HCT116 (cell line): ENCODE measurements around the gene SMCO4. TPM values are rescaled to one million over a fixed set of nuclear protein-coding genes. Genes with fewer than 3 reads are reported as not detected.

ENCODE experiments used
- ATAC-seq: fragments of 200-7000 bp; cut with Tn5 transposase; 2 replicates; pipeline ENCODE4 v1.9.1; 2020; ENCODE audit warnings: mild to moderate bottlenecking, moderate library complexity
- BruUV-seq: library from RNA; stranded (reverse); fragments of 400-500 nt; replicated peaks from 2 replicates; lab custom pipeline; 2021; lab: Mats Ljungman, UMichigan
- CTCF ChIA-PET: fragments of 300-600 bp; sonication (Branson Sonifier 250); formaldehyde crosslinking; loops from one replicate; lab custom pipeline; 2021; ENCODE audit warnings: antibody characterized with exemption; lab: Charles Lee
- POLR2A ChIA-PET: fragments of 300-600, 350-600 bp; sonication (Branson Sonifier 250); formaldehyde crosslinking; loops from one replicate; lab custom pipeline; 2021; ENCODE audit warnings: antibody characterized with exemption; lab: Charles Lee
- RAD21 ChIA-PET, 2 experiments: fragments of 300-600 bp; sonication (Branson Sonifier 250); formaldehyde crosslinking; loops; one replicate each; lab custom pipeline; 2023; ENCODE audit warnings: low total read pairs in 2 of 2; ENCODE audit not compliant: uncharacterized antibody in 2 of 2, unreplicated experiment in 2 of 2, low non-redundant PET in 1 of 2; lab: Charles Lee
- DNase-seq: peaks from one replicate; pipeline ENCODE4 v3.0.0-alpha.2; 2010; ENCODE audit warnings: low read depth, low spot score
- H2AFZ ChIP-seq: fragments of 200-600 bp; shearing (Covaris generic), sonication (generic); 2 replicates; pipeline ENCODE4 v1.6.1; 2017; ENCODE audit warnings: low read depth, mixed run types, mixed read lengths, antibody characterized with exemption, low read length; ENCODE audit not compliant: poor library complexity, severe bottlenecking
- H3K27ac ChIP-seq: 2 replicates; pipeline ENCODE4 v1.5.1; 2012; ENCODE audit warnings: low read depth, low read length
- H3K27me3 ChIP-seq: fragments of 200-600 bp; sonication (generic); 2 replicates; pipeline ENCODE4 v1.6.1; 2016; ENCODE audit warnings: mixed run types, low read length, mixed read lengths; ENCODE audit not compliant: insufficient read depth
- H3K36me3 ChIP-seq, 2 experiments: fragments of 200-500 bp in 1 of 2; fragments of 200-600 bp in 1 of 2; sonication (Bioruptor generic) in 1 of 2; sonication (generic) in 1 of 2; 2 replicates each; pipeline versions ENCODE4 v1.5.1 to v1.6.1; 2014 to 2016; ENCODE audit warnings: low read length in 2 of 2, inconsistent platforms in 1 of 2, mixed read lengths in 1 of 2, mixed run types in 1 of 2; ENCODE audit not compliant: insufficient read depth in 2 of 2, control insufficient read depth in 1 of 2
- H3K4me1 ChIP-seq, 2 experiments: fragments of 200-600 bp in 1 of 2; sonication (generic) in 1 of 2; 2 replicates each; pipeline versions ENCODE4 v1.5.1 to v1.6.1; 2012 to 2017; ENCODE audit warnings: low read length in 2 of 2, inconsistent platforms in 1 of 2, mild to moderate bottlenecking in 1 of 2, mixed read lengths in 1 of 2, mixed run types in 1 of 2, moderate library complexity in 1 of 2; ENCODE audit not compliant: insufficient read depth in 2 of 2, control insufficient read depth in 1 of 2
- H3K4me2 ChIP-seq: fragments of 200-600 bp; sonication (generic); 2 replicates; pipeline ENCODE4 v1.6.1; 2017; ENCODE audit warnings: mixed run types, low read length, mixed read lengths
- H3K4me3 ChIP-seq, 2 experiments: fragments of 200-600 bp in 1 of 2; sonication (generic) in 1 of 2; replicated peaks in 1 of 2; 2 replicates each; pipeline ENCODE4 v1.5.1; 2011 to 2016; ENCODE audit warnings: low read length in 2 of 2, control low read depth in 1 of 2, low read depth in 1 of 2, mild to moderate bottlenecking in 1 of 2, mixed read lengths in 1 of 2, mixed run types in 1 of 2
- H3K79me2 ChIP-seq: fragments of 200-600 bp; sonication (generic); 2 replicates; pipeline ENCODE4 v1.6.1; 2017; ENCODE audit warnings: mild to moderate bottlenecking, mixed run types, low read length, moderate library complexity, mixed read lengths; ENCODE audit not compliant: insufficient read depth
- H3K9ac ChIP-seq: fragments of 200-600 bp; sonication (generic); 2 replicates; pipeline ENCODE4 v1.6.1; 2016; ENCODE audit warnings: low read length, mixed read lengths
- H3K9me2 ChIP-seq: fragments of 200-600 bp; sonication (generic), shearing (Covaris generic); 2 replicates; pipeline ENCODE4 v1.6.1; 2017; ENCODE audit warnings: mixed run types, mild to moderate bottlenecking, moderate library complexity; ENCODE audit not compliant: insufficient read depth
- H3K9me3 ChIP-seq, 2 experiments: fragments of 200-500 bp in 1 of 2; fragments of 200-600 bp in 1 of 2; sonication (Bioruptor generic) in 1 of 2; sonication (generic) in 1 of 2; 2 replicates each; pipeline ENCODE4 v1.6.1; 2014 to 2017; ENCODE audit warnings: low read length in 2 of 2, mixed read lengths in 2 of 2, inconsistent platforms in 1 of 2, low read depth in 1 of 2, mild to moderate bottlenecking in 1 of 2, mixed run types in 1 of 2, moderate library complexity in 1 of 2; ENCODE audit not compliant: control insufficient read depth in 1 of 2, insufficient read depth in 1 of 2
- H4K20me1 ChIP-seq: fragments of 200-600 bp; sonication (generic), shearing (Covaris generic); 2 replicates; pipeline ENCODE4 v1.6.1; 2017; ENCODE audit warnings: mixed run types, mild to moderate bottlenecking, moderate library complexity; ENCODE audit not compliant: insufficient read depth
- EGR1 ChIP-seq: IDR thresholded peaks from 2 replicates; pipeline ENCODE4 v1.6.1; 2012; ENCODE audit warnings: low read depth
- ELF1 ChIP-seq: IDR thresholded peaks from 2 replicates; pipeline ENCODE4 v1.6.1; 2012; ENCODE audit warnings: low read depth, borderline replicate concordance
- EZH2phosphoT487 ChIP-seq: fragments of 200-600 bp; IDR thresholded peaks from 2 replicates; pipeline ENCODE4 v1.6.1; 2018; ENCODE audit warnings: antibody characterized with exemption, borderline replicate concordance
- FOSL1 ChIP-seq: IDR thresholded peaks from 2 replicates; pipeline ENCODE4 v1.6.1; 2012; ENCODE audit warnings: low read depth
- POLR2AphosphoS5 ChIP-seq: IDR thresholded peaks from 2 replicates; pipeline ENCODE4 v1.6.1; 2011; ENCODE audit warnings: mild to moderate bottlenecking, low read depth, low read length, moderate library complexity
- SIN3A ChIP-seq: IDR thresholded peaks from 2 replicates; pipeline ENCODE4 v1.6.1; 2012; ENCODE audit warnings: low read depth
- YY1 ChIP-seq: IDR thresholded peaks from 2 replicates; pipeline ENCODE4 v1.6.1; 2011; ENCODE audit warnings: low read length, low read depth, moderate library complexity, mild to moderate bottlenecking; ENCODE audit not compliant: insufficient replicate concordance; ENCODE audit errors: extremely low read depth
- ZFX ChIP-seq: fragments of 450-650 bp; IDR thresholded peaks from 2 replicates; pipeline ENCODE4 v1.6.1; 2017
- intact Hi-C: fragments of 100-400 bp; cut with micrococcal nuclease; formaldehyde crosslinking; loops from 2 replicates; pipeline ENCODE4 v1.10.0; 2022
- total RNA-seq: library from RNA; stranded (reverse); gene quantifications from one replicate; pipeline ENCODE4 v1.2.1, GENCODE V29; 2021; ENCODE audit not compliant: unreplicated experiment
- TF ChIP-seq, protein P1 (sequence below): IDR thresholded peaks from 2 replicates; pipeline ENCODE4 v1.6.1; 2012
- TF ChIP-seq, protein P2 (sequence below), 3 experiments: fragments of 200-600 bp in 1 of 3; sonication (generic) in 1 of 3; IDR thresholded peaks in 2 of 3; conservative IDR thresholded peaks in 1 of 3; 2 replicates each; pipeline ENCODE4 v1.5.1; 2012 to 2017; ENCODE audit warnings: low read depth in 2 of 3, low read length in 2 of 3, antibody characterized with exemption in 1 of 3, borderline replicate concordance in 1 of 3, control low read depth in 1 of 3, mild to moderate bottlenecking in 1 of 3, mixed read lengths in 1 of 3, mixed run types in 1 of 3, moderate library complexity in 1 of 3; ENCODE audit not compliant: insufficient read depth in 1 of 3

The SMCO4 gene
- total RNA-seq, 1 experiment from 2014 or later: 23.1 TPM

DNA sequence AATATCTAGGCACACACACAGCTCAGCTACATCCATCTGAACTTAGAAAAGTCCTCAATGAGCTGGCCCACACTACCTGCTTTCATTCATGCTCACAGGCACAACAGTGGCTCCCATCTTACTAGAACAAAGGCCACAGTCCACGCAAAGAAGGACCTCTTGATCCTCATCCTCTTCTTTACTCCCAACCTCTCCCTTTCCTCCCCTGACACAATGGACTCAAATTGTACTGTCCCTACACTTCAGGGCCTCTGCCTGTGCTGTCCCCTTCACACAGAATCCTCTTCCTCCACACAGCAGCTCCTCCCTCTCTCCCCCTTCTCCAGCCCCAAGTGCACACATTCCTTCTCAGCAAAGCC is 12.7 kb downstream of the SMCO4 start:
- H3K9ac ChIP-seq: no peak overlapping the region

More for the DNA sequence above, 12.7 kb downstream of the SMCO4 start:
- Histone ChIP-seq H3K9me2 (no peaks in the 10 kb centered on the region), H3K4me2 (no peak overlapping the region), H3K4me1 (peaks cover 0 to 5% of the 10 kb centered on the region in 2 experiments; a peak in 3 of 4 replicates), H4K20me1 (no peaks in the 10 kb centered on the region), H3K9me3 (no peaks in the 10 kb centered on the region), H3K79me2 (no peaks in the 10 kb centered on the region), H3K27ac (no peak overlapping the region), H3K27me3 (no peaks in the 10 kb centered on the region), H2AFZ (no peak overlapping the region), H3K36me3 (no peaks in the 10 kb centered on the region), H3K4me3 (no peak overlapping the region)
- no TSS peak for BruUV-seq
- no peak for ATAC-seq
- TF ChIP-seq FOSL1 (no peak), EZH2phosphoT487 (no peak), POLR2AphosphoS5 (no peak), ELF1 (no peak), EGR1 (no peak), YY1 (no peak), ZFX (no peak), SIN3A (no peak)
- TF ChIP-seq, protein P1, sequence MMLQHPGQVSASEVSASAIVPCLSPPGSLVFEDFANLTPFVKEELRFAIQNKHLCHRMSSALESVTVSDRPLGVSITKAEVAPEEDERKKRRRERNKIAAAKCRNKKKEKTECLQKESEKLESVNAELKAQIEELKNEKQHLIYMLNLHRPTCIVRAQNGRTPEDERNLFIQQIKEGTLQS: no peak
- TF ChIP-seq, protein P2, sequence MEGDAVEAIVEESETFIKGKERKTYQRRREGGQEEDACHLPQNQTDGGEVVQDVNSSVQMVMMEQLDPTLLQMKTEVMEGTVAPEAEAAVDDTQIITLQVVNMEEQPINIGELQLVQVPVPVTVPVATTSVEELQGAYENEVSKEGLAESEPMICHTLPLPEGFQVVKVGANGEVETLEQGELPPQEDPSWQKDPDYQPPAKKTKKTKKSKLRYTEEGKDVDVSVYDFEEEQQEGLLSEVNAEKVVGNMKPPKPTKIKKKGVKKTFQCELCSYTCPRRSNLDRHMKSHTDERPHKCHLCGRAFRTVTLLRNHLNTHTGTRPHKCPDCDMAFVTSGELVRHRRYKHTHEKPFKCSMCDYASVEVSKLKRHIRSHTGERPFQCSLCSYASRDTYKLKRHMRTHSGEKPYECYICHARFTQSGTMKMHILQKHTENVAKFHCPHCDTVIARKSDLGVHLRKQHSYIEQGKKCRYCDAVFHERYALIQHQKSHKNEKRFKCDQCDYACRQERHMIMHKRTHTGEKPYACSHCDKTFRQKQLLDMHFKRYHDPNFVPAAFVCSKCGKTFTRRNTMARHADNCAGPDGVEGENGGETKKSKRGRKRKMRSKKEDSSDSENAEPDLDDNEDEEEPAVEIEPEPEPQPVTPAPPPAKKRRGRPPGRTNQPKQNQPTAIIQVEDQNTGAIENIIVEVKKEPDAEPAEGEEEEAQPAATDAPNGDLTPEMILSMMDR (IDR thresholded peaks at IDR 0.05 in 2 of 3, conservative IDR thresholded peaks at IDR 0.05 in 1 of 3; ENCODE audit: borderline replicate concordance in 1 of 3, insufficient read depth in 1 of 3, low read depth in 2 of 3, low read length in 2 of 3): no peak
- intact Hi-C loops: no loop called here
- ChIA-PET CTCF (no interaction called here), RAD21 (no interaction called here), POLR2A (interaction anchor here (1.7 kb wide), 1 partner anchor 11 kb away, joined by 6 read pairs; no protein-coding TSS in a partner anchor)
- DNase-seq: no peak
